ENCODE data around the gene USP25. TPM values are rescaled to one million over a fixed set of nuclear protein-coding genes. Genes with fewer than 3 reads are reported as not detected.

Gene USP25
- total and polyA plus RNA-seq, 2 donors (not counting 1 experiment from before 2014, with no cell fraction given), result 40.6 to 65.7 TPM

DNA sequence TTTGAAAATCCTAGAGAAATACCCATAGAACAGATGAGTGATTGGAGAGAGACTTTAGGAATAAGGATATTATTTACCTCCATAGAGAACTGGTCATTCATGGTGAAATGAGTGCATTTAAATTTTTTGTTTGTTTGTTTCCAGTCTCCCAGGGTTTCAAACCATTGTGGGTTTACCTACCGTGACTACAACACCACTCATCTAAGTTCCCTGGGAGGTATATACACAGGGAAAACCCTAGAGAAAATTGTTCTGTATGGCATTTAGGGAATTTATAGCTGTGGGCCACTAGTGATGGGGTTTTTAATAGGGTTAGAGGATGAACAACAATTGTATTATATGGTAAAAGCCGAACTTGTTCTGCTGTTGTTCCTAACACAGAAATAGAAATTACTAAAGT lies 109.2 kb downstream of the USP25 start:
- Histone ChIP-seq H3K27ac (ENCODE audit: insufficient read depth, low read length) (no peak overlapping the region), H4K20me1 (ENCODE audit: control insufficient read depth, extremely low read depth, insufficient read depth, low read length) (no peaks in the 10 kb centered on the region), H3K4me3 (replicated peaks in 1 of 4; ENCODE audit: control extremely low read depth in 1 of 4, insufficient read depth in 1 of 4, low read depth in 3 of 4, low read length in 4 of 4) (no peak overlapping the region), H3K79me2 (ENCODE audit: control insufficient read depth, insufficient read depth, low read length) (no peaks in the 10 kb centered on the region), H3K9ac (ENCODE audit: insufficient read depth, low read length) (no peak overlapping the region), H3K36me3 (ENCODE audit: control insufficient read depth, insufficient read depth, low read length) (peaks cover under 1% of the 10 kb centered on the region), H3K4me1 (ENCODE audit: control insufficient read depth, extremely low read depth, insufficient read depth, low read length) (peaks cover 4% of the 10 kb centered on the region), H3K4me2 (ENCODE audit: extremely low read depth, insufficient read depth, low read length) (no peak overlapping the region), H3K27me3 (ENCODE audit: control insufficient read depth, insufficient read depth, low read length) (no peaks in the 10 kb centered on the region), H2AFZ (ENCODE audit: low read length) (no peak overlapping the region), H3K9me3 (ENCODE audit: control insufficient read depth, insufficient read depth, low read depth, low read length) (no peaks in the 10 kb centered on the region)
- peak in 1 of 2 donors; percentile 4 for DNase-seq (ENCODE audit: low read depth in 2 of 2)
- no peak for TF ChIP-seq EZH2 (IDR thresholded peaks at IDR 0.05; ENCODE audit: low read length, missing control alignments)
- no peak for TF ChIP-seq CTCF (conservative IDR thresholded peaks at IDR 0.05 in 1 of 2, IDR thresholded peaks at IDR 0.05 in 1 of 2; ENCODE audit: low read depth in 1 of 2, low read length in 2 of 2)

- Histone ChIP-seq H3K79me2 (ENCODE audit: control insufficient read depth, insufficient read depth, low read length) (no peaks in the 10 kb centered on the region), H3K4me1 (ENCODE audit: control insufficient read depth, extremely low read depth, insufficient read depth, low read length) (peaks cover 4% of the 10 kb centered on the region), H3K9ac (ENCODE audit: insufficient read depth, low read length) (no peak overlapping the region), H4K20me1 (ENCODE audit: control insufficient read depth, extremely low read depth, insufficient read depth, low read length) (no peaks in the 10 kb centered on the region), H3K27ac (ENCODE audit: insufficient read depth, low read length) (no peak overlapping the region), H3K4me3 (replicated peaks in 1 of 4; ENCODE audit: control extremely low read depth in 1 of 4, insufficient read depth in 1 of 4, low read depth in 3 of 4, low read length in 4 of 4) (no peak overlapping the region), H3K36me3 (ENCODE audit: control insufficient read depth, insufficient read depth, low read length) (peaks cover 2% of the 10 kb centered on the region), H3K4me2 (ENCODE audit: extremely low read depth, insufficient read depth, low read length) (no peak overlapping the region), H2AFZ (ENCODE audit: low read length) (no peak overlapping the region), H3K9me3 (ENCODE audit: control insufficient read depth, insufficient read depth, low read depth, low read length) (no peaks in the 10 kb centered on the region), H3K27me3 (ENCODE audit: control insufficient read depth, insufficient read depth, low read length) (no peaks in the 10 kb centered on the region)
- no peak for TF ChIP-seq CTCF (conservative IDR thresholded peaks at IDR 0.05 in 1 of 2, IDR thresholded peaks at IDR 0.05 in 1 of 2; ENCODE audit: low read depth in 1 of 2, low read length in 2 of 2)
- TF ChIP-seq EZH2 (IDR thresholded peaks at IDR 0.05; ENCODE audit: low read length, missing control alignments), result no peak
- DNase-seq (ENCODE audit: low read depth in 2 of 2), result peak in 1 of 2 donors; percentile 40
These were observed 109.8 kb downstream of the USP25 start for GRCh38 chr21:15839601-15840000.

GRCh38 chr21:15840406-15840805 lies 110.6 kb downstream of the USP25 start:
- H3K4me3 ChIP-seq (replicated peaks in 1 of 4; ENCODE audit: control extremely low read depth in 1 of 4, insufficient read depth in 1 of 4, low read depth in 3 of 4, low read length in 4 of 4), result no peak overlapping the region
- no peak overlapping the region for H2AFZ ChIP-seq (ENCODE audit: low read length)
- H4K20me1 ChIP-seq (ENCODE audit: control insufficient read depth, extremely low read depth, insufficient read depth, low read length), result no peaks in the 10 kb centered on the region
- DNase-seq (ENCODE audit: low read depth in 2 of 2), result peak in 1 of 2 donors; percentile 18
- peaks cover 4% of the 10 kb centered on the region for H3K4me1 ChIP-seq (ENCODE audit: control insufficient read depth, extremely low read depth, insufficient read depth, low read length)
- H3K36me3 ChIP-seq (ENCODE audit: control insufficient read depth, insufficient read depth, low read length), result peaks cover 2% of the 10 kb centered on the region
- no peaks in the 10 kb centered on the region for H3K9me3 ChIP-seq (ENCODE audit: control insufficient read depth, insufficient read depth, low read depth, low read length)
- no peaks in the 10 kb centered on the region for H3K27me3 ChIP-seq (ENCODE audit: control insufficient read depth, insufficient read depth, low read length)
- no peak overlapping the region for H3K9ac ChIP-seq (ENCODE audit: insufficient read depth, low read length)
- H3K79me2 ChIP-seq (ENCODE audit: control insufficient read depth, insufficient read depth, low read length), result no peaks in the 10 kb centered on the region
- TF ChIP-seq EZH2 (IDR thresholded peaks at IDR 0.05; ENCODE audit: low read length, missing control alignments) (no peak), CTCF (conservative IDR thresholded peaks at IDR 0.05 in 1 of 2, IDR thresholded peaks at IDR 0.05 in 1 of 2; ENCODE audit: low read depth in 1 of 2, low read length in 2 of 2) (no peak)
- no peak overlapping the region for H3K27ac ChIP-seq (ENCODE audit: insufficient read depth, low read length)
- H3K4me2 ChIP-seq (ENCODE audit: extremely low read depth, insufficient read depth, low read length), result no peak overlapping the region
